Stimulated activated CD4-positive, alpha-beta T cell treated with anti-CD3 and anti-CD28 coated beads, Interleukin-4, amount 100 ng/mL, for 48 hours (primary cell): ENCODE data around the gene KDM3A.
"Not testable (repeated sequence)": the region's sequence is repeated elsewhere in the genome, so short reads cannot be mapped to it uniquely, and the experiment has no call there.

Experiments
- DNase-seq, 2 donors: peaks; one replicate each; pipeline ENCODE4 v3.0.0-alpha.2; 2020; ENCODE audit warnings: low read depth in 2 of 2

Gene KDM3A

DNA sequence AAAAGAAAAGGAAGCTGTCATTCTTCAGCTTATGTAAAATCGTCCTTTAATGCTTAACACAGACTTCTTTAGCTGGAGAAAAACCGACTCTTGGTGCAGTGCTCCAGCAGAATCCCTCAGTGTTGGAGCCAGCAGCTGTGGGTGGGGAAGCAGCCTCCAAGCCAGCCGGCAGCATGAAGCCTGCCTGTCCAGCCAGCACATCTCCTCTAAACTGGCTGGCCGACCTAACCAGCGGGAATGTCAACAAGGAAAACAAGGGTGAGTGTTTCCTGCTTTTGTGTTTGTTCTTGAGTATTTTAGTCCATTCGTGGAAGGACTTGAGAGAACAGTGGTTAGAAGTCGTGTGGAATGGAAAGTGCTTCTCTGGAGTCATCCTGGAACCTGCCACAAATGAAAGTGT is 38.9 kb downstream of the KDM3A start:
- DNase-seq = no peak

DNA sequence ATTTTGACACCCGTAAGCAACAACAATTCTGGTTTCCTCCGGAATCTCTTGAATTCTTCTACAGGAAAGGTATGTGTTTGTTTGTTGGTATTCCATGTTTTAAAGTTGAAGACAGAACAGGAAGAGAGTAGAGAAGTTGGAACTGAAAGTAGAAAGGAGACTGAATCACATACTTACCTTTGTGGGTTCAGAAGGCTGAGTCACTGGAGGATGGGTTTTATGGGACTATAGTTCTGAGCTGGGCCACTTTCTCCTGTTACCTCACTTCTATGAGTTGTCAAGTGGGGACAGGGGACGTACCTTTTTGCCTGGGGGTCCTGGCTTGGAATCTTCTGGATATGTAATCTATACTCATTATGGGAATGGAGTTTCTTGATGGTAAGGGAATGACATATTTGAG is 40.9 kb downstream of the KDM3A start:
- no peak for DNase-seq

DNA sequence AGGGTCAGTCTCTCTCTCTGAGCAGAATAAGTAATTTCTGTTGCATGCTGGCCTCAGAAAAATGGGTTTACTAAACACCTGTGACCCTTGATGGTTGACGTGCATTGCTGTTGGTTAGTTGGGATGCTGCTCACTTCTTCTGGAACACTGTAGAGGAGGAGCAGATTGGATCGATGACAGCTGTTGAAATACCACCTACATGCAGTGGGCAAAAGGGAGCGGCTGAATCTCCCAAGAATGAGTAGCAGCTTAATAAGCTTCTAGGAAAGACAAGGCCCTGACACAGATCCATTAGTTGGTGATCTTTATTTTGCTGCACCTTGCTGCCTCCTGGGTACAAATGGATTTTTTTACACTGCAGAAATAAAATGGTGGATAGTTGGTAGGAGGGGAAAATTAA is 43.2 kb downstream of the KDM3A start:
- DNase-seq = no peak

DNA sequence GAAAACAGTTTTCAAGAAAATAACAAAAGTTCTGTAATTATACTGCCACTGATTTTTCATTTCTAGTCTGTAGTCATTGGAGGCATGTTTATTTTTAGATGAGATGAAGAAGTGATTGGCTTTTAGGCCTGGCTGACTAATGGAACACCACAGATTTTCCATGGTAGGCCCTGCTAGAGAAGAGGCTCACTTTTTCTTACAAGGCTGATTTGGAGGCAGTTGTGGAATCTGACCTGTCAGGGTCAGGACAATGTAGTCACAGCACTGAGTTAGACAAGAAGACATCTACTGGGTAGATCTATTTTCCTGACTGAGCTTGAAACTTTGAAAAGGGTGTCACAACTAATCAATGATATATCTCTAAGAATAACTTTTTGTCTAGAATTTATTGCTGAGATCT is 43.9 kb downstream of the KDM3A start:
- DNase-seq = no peak

DNA sequence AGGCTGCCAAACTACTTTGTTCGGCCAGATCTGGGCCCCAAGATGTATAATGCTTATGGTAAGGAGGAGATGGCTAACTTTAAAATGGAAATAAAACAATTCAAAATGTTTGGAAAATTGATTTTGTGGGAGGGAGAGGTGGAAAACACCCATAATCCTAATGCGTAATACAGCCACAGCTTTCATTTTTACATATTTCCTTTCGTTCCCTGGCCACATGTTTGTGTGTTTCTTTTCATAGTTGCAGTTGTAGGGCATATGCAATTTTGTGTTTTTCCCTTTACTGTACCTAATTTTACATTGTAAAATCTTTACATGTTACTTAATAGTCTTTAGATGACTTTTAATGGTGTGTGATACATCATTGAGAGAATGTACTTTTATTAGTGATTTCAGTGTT is 44.6 kb downstream of the KDM3A start:
- no peak for DNase-seq

DNA sequence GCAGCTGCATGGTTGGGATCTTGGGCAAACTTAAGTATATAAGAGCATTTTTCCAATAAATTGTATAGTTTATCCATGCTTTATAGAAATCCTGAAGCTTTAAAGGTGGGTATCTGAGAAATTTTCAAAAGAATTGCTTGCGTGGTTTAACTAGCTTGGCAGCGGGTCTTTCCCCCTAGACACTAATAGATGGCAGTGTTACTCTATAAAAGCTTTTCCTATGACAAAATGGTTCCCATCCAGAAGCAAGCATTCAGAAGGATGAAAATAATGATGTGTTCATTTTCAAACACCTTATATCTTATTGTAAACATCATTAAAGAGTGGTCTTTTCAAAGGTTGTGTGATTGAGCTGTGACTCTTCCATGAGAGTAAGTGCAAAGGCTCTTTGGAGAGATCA is 45.9 kb downstream of the KDM3A start:
- DNase-seq = no peak

DNA sequence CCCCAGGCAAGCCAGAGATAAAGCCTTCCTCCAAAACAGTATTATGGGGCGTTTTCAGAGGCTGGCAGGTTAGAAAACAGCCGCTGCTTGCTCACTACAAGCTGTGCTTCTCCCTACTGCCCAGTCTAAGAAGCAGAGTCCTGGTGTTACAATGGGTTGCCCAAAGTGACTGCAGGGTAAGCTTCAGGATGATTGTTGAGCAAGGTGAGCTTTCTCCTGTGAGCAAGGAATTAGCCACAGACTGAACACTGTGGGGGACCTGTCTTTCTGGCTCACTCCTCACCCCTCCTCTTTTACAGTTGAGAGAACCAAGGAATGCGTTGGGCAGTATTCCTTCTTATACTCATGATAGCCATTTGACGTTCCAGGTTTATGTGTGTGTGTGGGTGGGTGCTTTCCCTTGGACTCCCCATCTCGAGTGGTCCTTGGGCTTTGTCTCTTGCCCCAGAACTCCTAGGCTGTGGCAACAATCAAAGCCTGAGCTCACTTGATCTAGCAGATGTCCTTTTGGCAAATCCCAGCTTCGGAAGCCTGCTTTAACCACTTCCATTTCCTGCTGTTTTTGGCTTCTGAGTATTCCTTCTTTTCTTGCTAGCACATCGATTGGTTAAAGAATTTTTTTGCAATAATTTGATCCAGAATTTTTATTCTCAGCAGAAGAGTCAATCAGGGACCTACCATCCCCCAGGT is 47.5 kb downstream of the KDM3A start:
- no peak for DNase-seq

DNA sequence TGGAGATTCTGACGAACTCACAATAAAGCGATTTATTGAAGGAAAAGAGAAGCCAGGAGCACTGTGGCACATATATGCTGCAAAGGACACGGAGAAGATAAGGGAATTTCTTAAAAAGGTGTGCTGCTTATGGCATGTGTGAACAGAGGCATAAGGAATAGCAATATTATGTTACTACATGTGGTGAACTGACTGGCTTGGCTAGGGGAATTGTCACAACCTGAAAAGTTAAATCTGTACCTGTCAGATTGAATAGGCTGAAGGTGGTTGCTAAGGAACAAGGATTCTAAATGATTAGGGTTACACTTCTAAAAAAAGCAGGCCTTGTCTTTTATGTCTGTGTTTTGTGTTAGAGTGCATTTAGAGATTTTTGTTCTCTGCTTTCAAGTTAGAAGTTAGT is 48.4 kb downstream of the KDM3A start:
- DNase-seq = no peak

DNA sequence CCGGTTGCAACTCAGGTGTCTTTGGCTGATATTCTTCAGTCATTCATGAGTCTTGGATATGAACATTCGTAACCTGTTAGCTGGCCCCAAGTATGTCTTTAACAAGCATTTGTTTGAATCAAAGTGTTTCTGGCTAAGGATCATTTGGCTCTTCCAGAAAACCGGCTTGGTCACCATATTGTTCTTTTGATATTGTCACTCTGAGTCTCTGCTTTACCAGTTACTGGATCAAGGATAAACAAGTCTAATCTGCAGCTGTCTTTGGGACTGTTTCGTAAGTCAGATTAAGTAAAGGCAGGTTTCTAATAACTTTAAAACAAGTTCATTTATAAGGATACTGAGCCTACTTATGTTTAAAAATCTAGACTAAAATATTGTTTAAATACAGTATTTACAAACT is 49.1 kb downstream of the KDM3A start:
- DNase-seq = no peak

DNA sequence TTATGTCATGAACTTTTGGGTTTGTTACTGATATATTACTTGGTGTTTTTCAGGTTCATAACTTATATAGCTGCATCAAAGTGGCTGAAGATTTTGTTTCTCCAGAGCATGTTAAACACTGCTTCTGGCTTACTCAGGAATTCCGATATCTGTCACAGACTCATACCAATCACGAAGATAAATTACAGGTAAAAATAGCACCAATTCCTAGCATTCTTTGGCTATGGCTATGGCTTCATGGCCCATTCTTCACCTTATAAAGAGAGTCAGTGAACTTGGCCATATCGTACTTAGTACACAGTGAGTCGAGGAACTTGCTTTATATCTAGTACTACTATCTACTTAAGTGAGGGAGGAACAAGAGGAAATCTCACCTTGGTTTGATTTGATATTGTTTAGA is 49.9 kb downstream of the KDM3A start:
- DNase-seq = no peak

DNA sequence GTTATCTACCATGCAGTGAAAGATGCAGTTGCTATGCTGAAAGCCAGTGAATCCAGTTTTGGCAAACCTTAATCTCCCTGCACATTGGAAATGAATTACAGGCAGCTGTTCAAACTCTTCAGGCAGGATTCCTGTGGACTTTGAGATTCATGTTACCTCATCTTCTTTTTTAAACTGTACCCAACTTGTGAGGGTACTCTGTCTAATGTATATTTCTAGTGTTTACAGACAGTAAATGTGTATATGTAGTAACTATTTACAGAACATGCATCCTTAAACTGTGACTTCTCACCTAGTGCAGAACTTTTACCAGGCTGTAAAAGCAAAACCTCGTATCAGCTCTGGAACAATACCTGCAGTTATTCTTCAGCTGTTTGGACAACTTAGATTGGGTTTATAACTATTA is 50.9 kb downstream of the KDM3A start:
- no peak for DNase-seq

DNA sequence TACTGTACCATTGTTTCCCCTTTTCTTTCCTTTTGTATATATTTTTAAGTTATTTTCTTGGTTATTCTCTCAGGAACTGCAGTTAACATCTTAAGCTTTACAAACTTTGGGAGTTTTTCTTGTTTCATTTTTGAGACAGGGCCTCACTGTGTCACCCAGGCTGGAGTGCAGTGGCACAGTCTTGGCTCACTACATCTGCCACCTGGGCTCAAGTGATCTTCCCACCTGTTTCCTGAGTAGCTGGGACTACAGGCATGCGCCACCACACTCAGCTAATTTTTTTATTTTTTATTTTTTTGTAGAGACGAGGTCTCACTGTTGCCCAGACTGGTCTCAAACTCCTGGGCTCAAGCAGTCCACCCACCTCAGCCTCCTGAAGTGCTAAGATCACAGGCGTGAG is 55.2 kb downstream of the KDM3A start:
- DNase-seq = not testable (repeated sequence)

DNA sequence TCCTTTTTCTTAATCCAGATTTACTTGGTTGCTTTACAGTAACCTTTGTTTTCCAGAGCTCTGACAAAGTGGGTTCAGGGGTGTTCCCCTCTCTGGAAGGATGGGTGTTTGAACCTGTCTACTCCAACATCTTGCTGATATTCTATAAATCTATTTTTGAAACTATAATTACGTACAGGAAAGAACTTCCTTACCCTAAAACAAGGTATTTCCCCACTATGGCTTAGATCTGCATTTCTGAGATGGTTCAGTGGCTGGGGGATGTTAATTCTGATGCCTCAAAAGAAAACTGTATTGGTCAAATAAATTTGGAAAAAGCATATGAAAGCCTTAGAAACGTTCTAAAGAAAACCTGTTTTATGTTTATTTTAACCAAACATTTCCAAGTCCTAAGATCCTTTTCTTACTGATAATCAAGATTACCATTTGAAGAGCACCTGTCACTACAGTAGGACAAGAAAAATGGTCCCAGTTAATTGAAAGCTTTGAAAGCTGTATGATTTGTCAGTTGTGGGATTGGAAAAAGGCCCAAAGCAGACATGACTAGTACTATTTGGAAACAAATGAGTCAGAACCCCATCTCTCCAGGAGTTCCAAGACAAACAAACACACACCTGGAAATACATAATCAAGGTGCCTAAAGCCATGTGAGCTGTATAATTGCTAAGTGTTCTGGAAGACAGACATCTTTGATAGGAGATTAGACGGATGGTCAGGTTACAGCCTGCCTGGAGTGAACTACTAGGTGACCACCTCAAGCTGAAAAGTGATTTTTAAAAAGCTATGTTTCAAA is 57.5 kb downstream of the KDM3A start:
- DNase-seq = no peak

DNA sequence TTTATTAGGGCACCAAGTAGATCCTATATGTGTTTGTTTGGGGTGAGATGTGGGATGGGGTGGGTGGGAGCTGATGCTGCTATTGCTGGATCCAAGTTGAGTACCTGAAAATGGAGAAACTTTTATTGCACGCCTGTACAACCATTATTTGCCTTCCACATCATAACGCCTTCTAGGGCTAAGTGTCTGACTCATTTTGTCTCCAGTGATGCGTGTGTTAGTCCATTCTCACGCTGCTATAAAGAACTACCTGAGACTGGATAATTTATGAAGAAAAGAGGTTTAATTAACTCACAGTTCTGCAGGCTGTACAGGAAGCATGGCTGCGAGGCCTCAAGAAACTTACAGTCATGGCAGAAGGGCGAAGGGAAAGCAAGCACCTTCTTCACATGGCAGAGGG is 58.2 kb downstream of the KDM3A start:
- no peak for DNase-seq

DNA sequence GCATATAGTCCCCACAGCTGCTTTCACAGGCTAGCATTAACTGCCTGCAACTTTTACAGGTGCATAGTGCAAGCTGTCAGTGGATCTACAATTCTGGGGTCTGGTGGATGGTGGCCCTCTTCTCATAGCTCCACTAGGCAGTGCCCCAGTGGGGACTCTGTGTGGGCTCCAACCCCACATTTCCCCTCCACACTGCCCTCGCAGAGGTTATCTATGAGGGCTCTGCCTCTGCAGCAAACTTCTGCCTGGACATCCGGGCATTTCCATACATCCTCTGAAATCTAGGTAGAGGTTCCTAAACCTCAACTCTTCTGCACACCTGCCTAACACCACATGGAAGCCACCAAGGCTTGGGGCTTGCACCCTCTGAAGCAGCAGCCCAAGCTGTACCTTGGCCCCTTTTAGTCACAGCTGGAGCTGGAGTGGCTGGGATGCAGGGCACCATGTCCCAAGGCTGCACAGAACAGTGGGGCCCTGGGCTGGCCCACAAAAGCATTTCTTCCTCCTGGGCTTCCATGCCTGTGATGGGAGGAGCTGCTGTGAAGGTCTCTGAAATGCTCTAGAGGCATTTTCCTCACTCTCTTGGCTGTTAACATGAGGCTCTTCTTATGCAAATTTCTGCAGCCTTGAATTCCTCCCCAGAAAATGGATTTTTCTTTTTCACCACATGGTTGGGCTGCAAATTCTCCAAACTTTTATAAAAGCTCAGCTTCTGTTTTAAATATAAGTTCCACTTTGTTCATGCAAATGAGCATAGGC is 59.3 kb downstream of the KDM3A start:
- no peak for DNase-seq

DNA sequence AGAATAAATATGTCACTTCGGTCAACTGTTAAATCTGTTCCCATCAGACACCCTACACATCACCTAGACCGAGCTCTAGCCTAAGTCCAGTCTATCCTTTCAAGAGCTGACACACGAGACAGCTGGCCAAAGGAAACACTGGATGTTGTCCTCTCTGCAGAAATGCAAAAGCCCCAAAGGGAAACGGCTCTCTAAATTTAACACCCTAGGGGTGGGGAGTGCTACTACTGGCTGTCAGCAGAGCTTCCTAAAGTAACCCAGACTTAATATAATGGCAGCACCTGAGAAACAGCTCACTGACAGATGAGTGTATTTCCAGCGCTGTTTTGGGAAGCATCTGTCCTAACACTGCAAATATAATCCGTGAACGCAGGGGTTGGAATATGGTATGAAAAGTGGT is 66.4 kb downstream of the KDM3A start:
- DNase-seq = no peak

DNA sequence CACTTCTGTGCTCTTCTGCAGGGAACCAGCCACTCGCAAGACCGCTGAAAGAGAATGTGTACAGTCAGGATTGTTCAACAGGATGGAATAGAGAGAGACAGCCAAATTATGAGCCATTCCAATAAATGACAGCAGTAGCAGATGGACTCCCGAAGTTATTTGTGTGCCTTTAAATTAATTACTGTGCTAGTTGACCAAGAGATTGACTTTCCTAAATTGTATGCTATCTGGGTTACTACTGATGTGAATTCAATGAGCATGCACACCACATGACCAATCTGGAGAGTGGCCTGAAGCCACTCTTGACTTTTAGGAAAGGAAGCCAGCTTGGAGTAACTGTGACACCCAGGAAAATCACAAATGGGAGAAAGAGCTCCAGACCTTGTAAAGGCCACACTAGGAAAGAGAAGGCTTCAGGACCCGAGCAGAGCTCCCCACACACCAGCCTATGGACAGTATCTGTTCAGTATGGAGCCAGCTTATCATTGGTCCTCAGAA is 69.3 kb downstream of the KDM3A start:
- DNase-seq = no peak

DNA sequence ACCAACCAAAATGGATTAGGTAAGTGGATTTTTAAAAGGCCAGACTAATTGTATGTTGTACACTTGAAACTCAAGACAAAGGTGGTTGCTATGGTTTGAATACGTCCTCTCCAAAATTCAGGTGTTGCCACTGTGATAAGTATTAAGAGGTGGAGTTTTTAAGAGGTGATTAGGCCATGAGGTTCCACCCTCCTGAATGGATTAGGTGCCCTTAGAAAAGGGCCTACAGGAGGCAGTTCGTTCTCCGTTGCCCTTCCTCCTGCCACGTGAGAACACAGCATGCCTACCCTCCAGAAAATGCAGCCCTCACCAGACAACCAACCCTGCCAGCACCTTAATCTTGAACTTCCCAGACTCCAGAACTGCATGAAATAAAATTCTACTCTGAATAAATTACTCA is 70.9 kb downstream of the KDM3A start:
- no peak for DNase-seq

DNA sequence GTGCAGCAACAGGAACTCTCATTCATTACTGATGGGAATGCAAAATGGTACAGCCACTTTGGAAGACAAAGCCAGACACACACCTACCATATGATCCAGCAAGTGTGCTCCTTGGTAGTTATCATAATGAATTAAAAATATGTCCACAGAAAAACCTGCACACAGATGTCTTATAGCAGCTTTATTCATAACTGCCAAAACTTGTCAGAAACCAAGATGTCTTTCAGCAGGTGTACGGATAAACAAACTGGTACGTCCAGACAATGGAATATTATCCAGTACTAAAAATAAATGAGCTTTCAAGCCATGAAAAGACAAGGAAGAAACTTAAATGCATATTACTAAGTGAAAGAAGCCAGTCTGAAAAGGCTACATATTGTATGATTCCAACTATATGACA is 71.7 kb downstream of the KDM3A start:
- no peak for DNase-seq

DNA sequence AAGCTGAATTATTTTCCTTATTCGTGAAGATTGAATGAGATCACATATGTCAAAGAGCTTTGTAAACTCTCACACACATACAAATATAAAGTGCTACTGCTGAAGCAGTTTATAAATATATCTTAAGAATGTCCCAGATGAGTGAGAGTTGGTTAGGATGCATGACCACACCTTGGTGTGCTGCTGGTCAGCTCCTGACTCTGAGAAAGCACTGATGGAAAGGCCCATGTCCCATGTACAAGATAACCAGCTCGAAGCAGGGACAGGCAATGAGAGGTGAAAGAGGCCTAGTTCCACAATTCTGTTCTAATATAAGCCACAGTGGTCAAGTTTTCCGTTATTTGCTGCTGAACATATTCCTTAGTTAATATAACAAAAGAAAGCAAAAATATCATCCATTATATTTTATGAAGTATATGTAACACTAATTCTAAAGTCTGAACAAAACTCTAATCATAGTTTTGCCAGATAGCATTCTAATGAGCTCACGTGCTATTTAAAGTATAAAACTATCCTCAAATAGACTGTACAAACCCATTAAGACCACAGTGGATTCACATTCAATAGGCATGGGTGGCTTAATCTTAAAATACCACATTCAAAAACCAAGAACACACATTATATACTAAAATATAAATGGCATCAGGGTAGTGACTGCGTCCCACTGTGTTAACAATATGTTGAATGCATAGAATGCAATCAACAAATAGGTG is 72.9 kb downstream of the KDM3A start:
- no peak for DNase-seq

DNA sequence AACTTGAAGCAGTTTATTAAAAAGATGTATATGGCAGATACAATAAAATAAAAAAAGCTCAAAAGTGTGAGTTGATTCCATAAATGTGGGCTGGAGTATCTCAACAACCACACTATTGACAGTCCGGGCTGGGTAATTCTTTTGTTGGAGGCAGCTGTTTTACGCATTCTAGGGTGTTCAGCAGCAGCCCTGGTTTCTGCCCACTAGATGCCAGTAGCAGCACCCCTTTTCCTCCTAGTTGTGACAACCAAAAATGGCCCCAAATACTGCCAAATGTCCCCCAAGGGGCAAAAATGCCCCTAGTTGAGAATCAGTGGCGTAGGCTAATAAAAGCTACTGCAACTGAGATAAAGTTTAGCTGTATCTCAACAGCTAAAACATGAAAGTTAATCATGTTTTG is 77.3 kb downstream of the KDM3A start:
- DNase-seq = no peak

DNA sequence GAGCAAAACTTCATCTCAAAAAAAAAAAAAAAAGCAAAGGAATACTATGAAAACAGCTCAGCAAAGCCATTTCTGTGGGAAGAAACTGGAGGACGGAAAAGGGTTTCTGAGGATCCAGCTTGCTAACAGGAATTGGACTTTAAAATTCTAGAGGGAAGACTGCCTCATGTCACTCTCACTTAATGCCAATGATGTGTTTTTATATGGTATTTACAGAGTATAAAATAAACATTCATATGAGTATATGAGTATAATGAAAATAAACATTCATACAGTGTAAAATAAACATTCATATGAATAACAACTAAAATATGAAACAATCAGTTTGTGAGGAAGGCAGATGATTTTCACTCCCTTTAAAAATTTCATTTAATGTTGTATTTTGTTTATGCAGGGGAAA is 78.2 kb downstream of the KDM3A start:
- no peak for DNase-seq
